Activated T-helper 1 cell treated with anti-CD3 and anti-CD28 coated beads, Interleukin-12 subunit alpha, Interleukin-12 subunit beta, Interleukin-2, Interleukin-4 antibody, amounts not matched to agents 30 ng/mL and 10 ng/mL and 1 ng/mL, durations not matched to agents 14 hours and 24 hours and 36 hours (primary cell): Measurements from ENCODE around the gene SPATA31A3. TPM values are rescaled to one million over a fixed set of nuclear protein-coding genes. Genes with fewer than 3 reads are reported as not detected.
"Not testable (repeated sequence)": the region's sequence is repeated elsewhere in the genome, so short reads cannot be mapped to it uniquely, and the experiment has no call there.

Source experiments
- DNase-seq: peaks from one replicate; pipeline ENCODE4 v3.0.0; 2021; ENCODE audit warnings: low spot score
- H3K27ac Mint-ChIP-seq: one replicate; pipeline ENCODE4 v1.8.0; 2021; ENCODE audit warnings: mild to moderate bottlenecking, mixed read lengths
- H3K27me3 Mint-ChIP-seq: one replicate; pipeline ENCODE4 v1.8.0; 2022; ENCODE audit warnings: mild to moderate bottlenecking, moderate library complexity, mixed read lengths; ENCODE audit not compliant: insufficient read depth
- H3K36me3 Mint-ChIP-seq: one replicate; pipeline ENCODE4 v1.8.0; 2021; ENCODE audit warnings: low read depth, mixed read lengths
- H3K4me1 Mint-ChIP-seq: one replicate; pipeline ENCODE4 v1.8.0; 2021; ENCODE audit warnings: low read depth, mixed read lengths
- H3K4me3 Mint-ChIP-seq: one replicate; pipeline ENCODE4 v1.8.0; 2021; ENCODE audit warnings: mild to moderate bottlenecking, moderate library complexity, mixed read lengths
- H3K9me3 Mint-ChIP-seq: one replicate; pipeline ENCODE4 v1.8.0; 2021; ENCODE audit warnings: mixed read lengths
- intact Hi-C: fragments of 100-400 bp; cut with micrococcal nuclease; formaldehyde crosslinking; loops from one replicate; pipeline ENCODE4 v1.15.1; 2024
- total RNA-seq: library from RNA; stranded (reverse); gene quantifications from 2 replicates; pipeline ENCODE4 v1.2.3, GENCODE V29; 2022

SPATA31A3 gene
- not detected in 2 replicates for total RNA-seq

- H3K27me3 Mint-ChIP-seq, H3K9me3 Mint-ChIP-seq: not testable (repeated sequence)
These were observed at the start of gene SPATA31A3 for GRCh38 chr9:66992450-66992849. SPATA31A3 (minus strand) TSS chr9:66992550; CDS start chr9:66992521, 29 bp downstream.

GRCh38 chr9:66952576-66952975, 39.8 kb downstream of the SPATA31A3 start:
- H3K4me3 Mint-ChIP-seq, H3K36me3 Mint-ChIP-seq, H3K27me3 Mint-ChIP-seq, H3K27ac Mint-ChIP-seq, DNase-seq, H3K9me3 Mint-ChIP-seq, H3K4me1 Mint-ChIP-seq, intact Hi-C loops: not testable (repeated sequence)

More at GRCh38 chr9:66992450-66992849, at the start of gene SPATA31A3:
- H3K4me3 Mint-ChIP-seq, H3K4me1 Mint-ChIP-seq, DNase-seq, intact Hi-C loops, H3K27ac Mint-ChIP-seq, H3K36me3 Mint-ChIP-seq: not testable (repeated sequence)

- H3K27ac Mint-ChIP-seq, H3K36me3 Mint-ChIP-seq, H3K4me1 Mint-ChIP-seq, DNase-seq, H3K9me3 Mint-ChIP-seq, intact Hi-C loops, H3K4me3 Mint-ChIP-seq, H3K27me3 Mint-ChIP-seq: not testable (repeated sequence)
These were observed 49.8 kb downstream of the SPATA31A3 start for GRCh38 chr9:66942400-66943155.

DNA sequence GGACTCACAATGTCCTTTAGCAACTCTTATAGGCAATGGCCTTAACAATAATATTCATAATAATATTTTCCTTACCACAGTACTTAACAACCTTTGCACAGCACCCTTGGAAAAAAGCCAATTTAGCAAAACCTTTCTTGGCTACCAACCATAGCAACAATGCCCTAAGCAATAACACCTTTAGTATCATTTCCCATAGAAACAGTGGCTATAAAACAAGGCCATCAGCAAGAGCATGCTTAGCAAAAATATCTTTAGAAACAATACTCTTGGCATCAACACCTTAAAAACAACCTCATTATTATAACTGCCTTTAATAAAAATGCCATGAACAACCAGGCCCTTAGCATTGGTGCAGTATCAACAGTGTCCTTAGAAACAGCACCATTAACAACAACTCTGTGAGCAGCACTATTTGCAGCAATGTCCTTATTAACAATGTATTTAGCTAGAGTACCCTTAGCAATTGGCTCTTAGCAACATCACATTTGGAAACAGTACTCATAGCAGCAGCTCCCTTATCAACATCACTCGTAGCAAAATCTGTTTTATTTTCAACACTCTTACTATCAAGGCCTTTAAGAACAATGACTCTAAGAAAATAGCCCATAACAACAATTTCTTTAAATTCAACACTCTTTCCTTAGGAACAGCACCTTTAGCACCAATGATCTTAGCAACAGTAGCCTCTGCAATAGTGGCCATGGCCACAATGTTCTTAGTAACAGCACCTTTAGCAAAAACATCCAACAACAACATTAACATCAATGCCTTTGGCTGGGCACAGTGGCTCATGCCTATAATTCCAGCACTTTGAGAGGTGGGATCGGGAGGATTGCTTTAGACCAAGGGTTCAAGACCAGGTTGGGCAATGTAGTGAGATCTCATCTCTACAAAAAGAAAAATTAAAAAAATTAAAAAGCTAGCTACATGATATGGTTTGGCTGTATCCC, 52.2 kb downstream of the SPATA31A3 start:
- H3K27ac Mint-ChIP-seq, intact Hi-C loops, H3K4me1 Mint-ChIP-seq, DNase-seq, H3K4me3 Mint-ChIP-seq, H3K27me3 Mint-ChIP-seq, H3K9me3 Mint-ChIP-seq, H3K36me3 Mint-ChIP-seq: not testable (repeated sequence)

DNA sequence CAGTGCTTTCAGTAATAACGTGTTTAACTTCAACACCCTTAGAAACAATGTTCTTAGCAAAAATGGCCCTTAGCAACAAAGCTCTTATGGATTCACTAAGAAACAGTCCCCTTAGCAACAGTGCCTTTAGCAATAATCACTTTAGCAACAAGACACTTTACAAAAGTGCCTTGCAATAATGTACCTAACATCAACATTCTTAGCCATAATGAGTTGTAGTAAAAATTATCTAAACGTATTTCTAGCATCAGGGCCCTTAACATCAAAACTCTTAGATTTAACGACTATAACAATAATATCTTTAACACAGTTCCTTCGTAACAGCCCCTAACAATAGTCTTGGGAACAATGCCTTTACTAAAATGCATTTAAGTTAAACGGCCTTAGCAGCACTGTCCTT, 54.0 kb downstream of the SPATA31A3 start:
- intact Hi-C loops, DNase-seq, H3K27me3 Mint-ChIP-seq, H3K36me3 Mint-ChIP-seq, H3K27ac Mint-ChIP-seq, H3K4me1 Mint-ChIP-seq, H3K9me3 Mint-ChIP-seq, H3K4me3 Mint-ChIP-seq: not testable (repeated sequence)

GRCh38 chr9:66937662-66938061, 54.7 kb downstream of the SPATA31A3 start:
- H3K4me3 Mint-ChIP-seq, H3K36me3 Mint-ChIP-seq, H3K27ac Mint-ChIP-seq, intact Hi-C loops, H3K9me3 Mint-ChIP-seq, H3K4me1 Mint-ChIP-seq, H3K27me3 Mint-ChIP-seq, DNase-seq: not testable (repeated sequence)

Other genes starting within 250 kb of the SPATA31A3 start
- 1.9 and 2.5 TPM in 2 replicates for gene ZNF658, start 91.8 kb downstream of the SPATA31A3 start, total RNA-seq